Measurements from ENCODE around the gene DNAJC18. TPM values are rescaled to one million over a fixed set of nuclear protein-coding genes. Genes with fewer than 3 reads are reported as not detected.

DNAJC18 gene
- total and polyA plus RNA-seq, 2 experiments from 2014 or later, result 13.4 to 18.9 TPM

DNA sequence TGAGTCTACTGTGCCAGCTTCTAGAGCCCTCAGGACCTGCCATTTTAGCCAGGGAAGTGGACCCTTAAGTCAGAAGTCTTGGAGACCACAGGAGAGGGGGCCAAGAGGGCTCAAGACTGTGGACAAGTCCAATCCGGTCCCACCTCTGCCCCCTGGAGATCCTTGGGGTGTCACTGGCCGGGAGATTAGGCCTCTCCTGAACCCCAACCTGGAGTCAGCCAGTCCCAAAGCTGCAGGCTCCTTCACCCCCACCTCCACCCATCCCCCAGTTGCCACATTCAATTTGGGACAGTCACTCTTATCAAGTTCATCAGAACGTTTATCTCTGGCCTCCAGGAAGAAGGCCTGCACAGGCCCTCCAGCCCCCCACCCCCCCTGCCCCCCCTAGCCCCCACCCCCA lies 56.5 kb downstream of the DNAJC18 start:
- no peaks in the 10 kb centered on the region; the same call in 1 of the 2 replicates for H3F3A ChIP-seq (replicated peaks; ENCODE audit: low read depth)
- ATAC-seq (no peak), DNase-seq (ENCODE audit: low spot score) (no peak)
- no peaks in the 10 kb centered on the region for H3K36me3 ChIP-seq (ENCODE audit: insufficient read depth)
- peaks cover 14% of the 10 kb centered on the region for H3K4me1 Mint-ChIP-seq
- no peak overlapping the region for H3K27ac ChIP-seq (ENCODE audit: low read depth)
- no peak overlapping the region for H2AFZ ChIP-seq
- H3K4me3 Mint-ChIP-seq, result no peak overlapping the region
- peaks cover 8% of the 10 kb centered on the region for H3K27me3 Mint-ChIP-seq (ENCODE audit: insufficient read depth, low read depth, poor library complexity)
- H3K4me1 ChIP-seq (ENCODE audit: insufficient read depth), result peaks cover under 1% of the 10 kb centered on the region; the same call in 1 of the 2 replicates
- no peaks in the 10 kb centered on the region; the same call in 1 of the 2 replicates for H4K20me1 ChIP-seq (replicated peaks; ENCODE audit: insufficient read depth)
- no peaks in the 10 kb centered on the region for H3K9me2 ChIP-seq (ENCODE audit: insufficient read depth)
- H3K27ac Mint-ChIP-seq, result no peak overlapping the region
- no peaks in the 10 kb centered on the region for H3K9me3 Mint-ChIP-seq
- no peaks in the 10 kb centered on the region for H3K27me3 ChIP-seq (ENCODE audit: insufficient read depth)
- no peaks in the 10 kb centered on the region for H3K79me2 ChIP-seq (replicated peaks; ENCODE audit: insufficient read depth)
- H3K4me3 ChIP-seq, result no peak overlapping the region
- no peak for TF ChIP-seq POLR2AphosphoS5 (IDR thresholded peaks at IDR 0.05; ENCODE audit: low read depth)
- no peak for TF ChIP-seq EZH2phosphoT487 (IDR thresholded peaks at IDR 0.05; ENCODE audit: unreplicated experiment)
- TF ChIP-seq ZNF114 (CRISPR knock-in tag; IDR thresholded peaks at IDR 0.05), result no peak
- TF ChIP-seq CREB1 (CRISPR knock-in tag; IDR thresholded peaks at IDR 0.05; ENCODE audit: low read depth), result no peak
- no peak for TF ChIP-seq EZH2 (IDR thresholded peaks at IDR 0.05; ENCODE audit: low read depth, unreplicated experiment)
- TF ChIP-seq ZNF331 (CRISPR knock-in tag; IDR thresholded peaks at IDR 0.05; ENCODE audit: low read depth), result no peak
- TF ChIP-seq, protein P1, sequence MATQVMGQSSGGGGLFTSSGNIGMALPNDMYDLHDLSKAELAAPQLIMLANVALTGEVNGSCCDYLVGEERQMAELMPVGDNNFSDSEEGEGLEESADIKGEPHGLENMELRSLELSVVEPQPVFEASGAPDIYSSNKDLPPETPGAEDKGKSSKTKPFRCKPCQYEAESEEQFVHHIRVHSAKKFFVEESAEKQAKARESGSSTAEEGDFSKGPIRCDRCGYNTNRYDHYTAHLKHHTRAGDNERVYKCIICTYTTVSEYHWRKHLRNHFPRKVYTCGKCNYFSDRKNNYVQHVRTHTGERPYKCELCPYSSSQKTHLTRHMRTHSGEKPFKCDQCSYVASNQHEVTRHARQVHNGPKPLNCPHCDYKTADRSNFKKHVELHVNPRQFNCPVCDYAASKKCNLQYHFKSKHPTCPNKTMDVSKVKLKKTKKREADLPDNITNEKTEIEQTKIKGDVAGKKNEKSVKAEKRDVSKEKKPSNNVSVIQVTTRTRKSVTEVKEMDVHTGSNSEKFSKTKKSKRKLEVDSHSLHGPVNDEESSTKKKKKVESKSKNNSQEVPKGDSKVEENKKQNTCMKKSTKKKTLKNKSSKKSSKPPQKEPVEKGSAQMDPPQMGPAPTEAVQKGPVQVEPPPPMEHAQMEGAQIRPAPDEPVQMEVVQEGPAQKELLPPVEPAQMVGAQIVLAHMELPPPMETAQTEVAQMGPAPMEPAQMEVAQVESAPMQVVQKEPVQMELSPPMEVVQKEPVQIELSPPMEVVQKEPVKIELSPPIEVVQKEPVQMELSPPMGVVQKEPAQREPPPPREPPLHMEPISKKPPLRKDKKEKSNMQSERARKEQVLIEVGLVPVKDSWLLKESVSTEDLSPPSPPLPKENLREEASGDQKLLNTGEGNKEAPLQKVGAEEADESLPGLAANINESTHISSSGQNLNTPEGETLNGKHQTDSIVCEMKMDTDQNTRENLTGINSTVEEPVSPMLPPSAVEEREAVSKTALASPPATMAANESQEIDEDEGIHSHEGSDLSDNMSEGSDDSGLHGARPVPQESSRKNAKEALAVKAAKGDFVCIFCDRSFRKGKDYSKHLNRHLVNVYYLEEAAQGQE (IDR thresholded peaks at IDR 0.05; ENCODE audit: unreplicated experiment), result no peak
- TF ChIP-seq, protein P2, sequence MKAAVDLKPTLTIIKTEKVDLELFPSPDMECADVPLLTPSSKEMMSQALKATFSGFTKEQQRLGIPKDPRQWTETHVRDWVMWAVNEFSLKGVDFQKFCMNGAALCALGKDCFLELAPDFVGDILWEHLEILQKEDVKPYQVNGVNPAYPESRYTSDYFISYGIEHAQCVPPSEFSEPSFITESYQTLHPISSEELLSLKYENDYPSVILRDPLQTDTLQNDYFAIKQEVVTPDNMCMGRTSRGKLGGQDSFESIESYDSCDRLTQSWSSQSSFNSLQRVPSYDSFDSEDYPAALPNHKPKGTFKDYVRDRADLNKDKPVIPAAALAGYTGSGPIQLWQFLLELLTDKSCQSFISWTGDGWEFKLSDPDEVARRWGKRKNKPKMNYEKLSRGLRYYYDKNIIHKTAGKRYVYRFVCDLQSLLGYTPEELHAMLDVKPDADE (IDR thresholded peaks at IDR 0.05), result no peak
- no peak for TF ChIP-seq JUNB (IDR thresholded peaks at IDR 0.05; ENCODE audit: unreplicated experiment)
- H3K36me3 Mint-ChIP-seq (ENCODE audit: low read depth), result no peaks in the 10 kb centered on the region; the same call in 2 of the 3 replicates
- no peak overlapping the region for H3K4me2 ChIP-seq

DNA sequence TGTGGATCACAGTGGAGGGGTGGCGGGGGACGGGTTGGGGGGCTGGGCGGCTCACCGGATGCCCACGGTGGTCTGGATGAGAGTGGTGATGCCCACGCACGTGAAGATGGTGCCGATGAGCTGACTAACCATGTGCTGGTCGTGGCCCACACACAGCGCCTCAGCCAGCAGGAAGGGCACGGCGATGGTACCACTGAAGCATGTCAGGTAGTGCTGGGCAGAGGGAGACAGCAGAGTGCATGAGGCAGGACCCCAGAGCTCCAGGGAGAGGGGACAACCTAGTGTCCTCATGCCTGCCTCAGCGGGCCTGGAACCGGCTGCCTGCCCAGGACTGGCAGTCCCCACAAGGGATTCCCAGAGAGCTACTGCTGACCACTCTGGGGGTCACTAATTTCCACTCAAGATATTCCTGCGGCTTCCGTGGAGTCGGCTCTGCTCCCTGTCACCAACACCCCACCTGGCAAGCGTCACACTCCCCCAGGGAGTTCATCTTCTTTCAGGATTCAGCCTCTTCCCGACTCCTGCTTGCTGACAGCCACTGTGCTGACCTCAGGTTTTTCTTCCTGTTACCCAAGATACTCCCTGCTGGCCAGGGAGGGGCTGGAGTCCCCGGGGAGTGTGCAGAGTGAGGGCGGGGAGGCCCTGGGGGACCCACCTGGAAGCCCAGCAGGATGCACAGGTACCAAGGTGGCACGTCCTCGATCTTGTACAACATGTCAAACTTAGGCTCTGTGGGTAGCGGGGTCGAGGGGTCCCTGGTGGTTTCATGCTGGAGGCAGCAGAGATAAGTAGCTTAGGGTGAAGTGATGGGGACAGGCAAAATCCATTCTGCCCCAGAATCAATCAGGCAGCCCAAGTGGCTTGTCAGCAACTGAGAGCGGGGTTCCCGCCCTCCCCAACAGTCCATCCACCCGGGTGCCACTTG lies 57.2 kb downstream of the DNAJC18 start:
- Histone ChIP-seq H3K36me3 (ENCODE audit: insufficient read depth) (no peaks in the 10 kb centered on the region), H3K4me2 (no peak overlapping the region), H3K27me3 (ENCODE audit: insufficient read depth) (no peaks in the 10 kb centered on the region), H3K4me1 (ENCODE audit: insufficient read depth) (peaks cover 4% of the 10 kb centered on the region; the same call in 1 of the 2 replicates), H4K20me1 (replicated peaks; ENCODE audit: insufficient read depth) (no peaks in the 10 kb centered on the region; the same call in 1 of the 2 replicates), H2AFZ (no peak overlapping the region), H3K27ac (ENCODE audit: low read depth) (no peak overlapping the region), H3K9me2 (ENCODE audit: insufficient read depth) (no peaks in the 10 kb centered on the region), H3K4me3 (no peak overlapping the region), H3F3A (replicated peaks; ENCODE audit: low read depth) (no peaks in the 10 kb centered on the region; the same call in 1 of the 2 replicates), H3K79me2 (replicated peaks; ENCODE audit: insufficient read depth) (no peaks in the 10 kb centered on the region)
- Mint-ChIP-seq H3K9me3 (no peaks in the 10 kb centered on the region), H3K27ac (no peak overlapping the region), H3K4me3 (no peak overlapping the region), H3K36me3 (ENCODE audit: low read depth) (no peaks in the 10 kb centered on the region; the same call in 2 of the 3 replicates), H3K27me3 (ENCODE audit: insufficient read depth, low read depth, poor library complexity) (peaks cover 8% of the 10 kb centered on the region), H3K4me1 (peaks cover 10% of the 10 kb centered on the region; the same call in 2 of the 3 replicates)
- ATAC-seq, result no peak
- no peak for DNase-seq (ENCODE audit: low spot score)
- TF ChIP-seq EZH2phosphoT487 (IDR thresholded peaks at IDR 0.05; ENCODE audit: unreplicated experiment) (no peak), JUNB (IDR thresholded peaks at IDR 0.05; ENCODE audit: unreplicated experiment) (no peak), NANOG (IDR thresholded peaks at IDR 0.05; ENCODE audit: borderline replicate concordance) (no peak), ZNF114 (CRISPR knock-in tag; IDR thresholded peaks at IDR 0.05) (no peak), STAT1 (IDR thresholded peaks at IDR 0.05; ENCODE audit: unreplicated experiment) (no peak)
- TF ChIP-seq, protein P1 (IDR thresholded peaks at IDR 0.05; ENCODE audit: unreplicated experiment), result no peak
- TF ChIP-seq, protein P3, sequence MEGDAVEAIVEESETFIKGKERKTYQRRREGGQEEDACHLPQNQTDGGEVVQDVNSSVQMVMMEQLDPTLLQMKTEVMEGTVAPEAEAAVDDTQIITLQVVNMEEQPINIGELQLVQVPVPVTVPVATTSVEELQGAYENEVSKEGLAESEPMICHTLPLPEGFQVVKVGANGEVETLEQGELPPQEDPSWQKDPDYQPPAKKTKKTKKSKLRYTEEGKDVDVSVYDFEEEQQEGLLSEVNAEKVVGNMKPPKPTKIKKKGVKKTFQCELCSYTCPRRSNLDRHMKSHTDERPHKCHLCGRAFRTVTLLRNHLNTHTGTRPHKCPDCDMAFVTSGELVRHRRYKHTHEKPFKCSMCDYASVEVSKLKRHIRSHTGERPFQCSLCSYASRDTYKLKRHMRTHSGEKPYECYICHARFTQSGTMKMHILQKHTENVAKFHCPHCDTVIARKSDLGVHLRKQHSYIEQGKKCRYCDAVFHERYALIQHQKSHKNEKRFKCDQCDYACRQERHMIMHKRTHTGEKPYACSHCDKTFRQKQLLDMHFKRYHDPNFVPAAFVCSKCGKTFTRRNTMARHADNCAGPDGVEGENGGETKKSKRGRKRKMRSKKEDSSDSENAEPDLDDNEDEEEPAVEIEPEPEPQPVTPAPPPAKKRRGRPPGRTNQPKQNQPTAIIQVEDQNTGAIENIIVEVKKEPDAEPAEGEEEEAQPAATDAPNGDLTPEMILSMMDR (conservative IDR thresholded peaks at IDR 0.05; ENCODE audit: low read depth in 2 of 2), result no peak
